SK-N-DZ (cell line): Measurements from ENCODE around the gene PAM.
"Not testable (repeated sequence)": the region's sequence is repeated elsewhere in the genome, so short reads cannot be mapped to it uniquely, and the experiment has no call there.

ENCODE experiments used
- DNase-seq: peaks from one replicate; pipeline ENCODE4 v3.0.0-alpha.2; 2015; ENCODE audit warnings: low spot score

Gene PAM

DNA sequence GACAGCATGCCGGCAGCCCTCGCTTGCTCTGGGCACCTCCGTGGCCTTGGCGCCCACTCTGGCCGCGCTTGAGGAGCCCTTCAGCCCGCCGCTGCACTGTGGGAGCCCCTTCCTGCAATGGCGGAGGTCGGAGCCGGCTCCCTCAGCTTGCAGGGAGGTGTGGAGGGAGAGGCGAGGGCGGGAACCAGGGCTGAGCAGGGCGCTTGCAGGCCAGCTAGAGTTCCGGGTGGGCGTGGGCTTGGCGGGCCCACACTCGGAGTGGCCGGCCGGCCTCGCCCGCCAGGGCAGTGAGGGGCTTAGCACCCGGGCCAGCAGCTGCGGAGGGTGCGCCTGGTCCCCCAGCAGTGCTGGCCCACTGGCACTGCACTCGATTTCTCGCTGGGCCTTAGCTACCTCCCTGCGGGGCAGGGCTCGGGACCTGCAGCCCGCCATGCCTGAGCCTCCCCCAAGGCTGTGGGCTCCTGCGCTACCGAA is 3.2 kb upstream of the PAM start:
- DNase-seq: not testable (repeated sequence)

DNA sequence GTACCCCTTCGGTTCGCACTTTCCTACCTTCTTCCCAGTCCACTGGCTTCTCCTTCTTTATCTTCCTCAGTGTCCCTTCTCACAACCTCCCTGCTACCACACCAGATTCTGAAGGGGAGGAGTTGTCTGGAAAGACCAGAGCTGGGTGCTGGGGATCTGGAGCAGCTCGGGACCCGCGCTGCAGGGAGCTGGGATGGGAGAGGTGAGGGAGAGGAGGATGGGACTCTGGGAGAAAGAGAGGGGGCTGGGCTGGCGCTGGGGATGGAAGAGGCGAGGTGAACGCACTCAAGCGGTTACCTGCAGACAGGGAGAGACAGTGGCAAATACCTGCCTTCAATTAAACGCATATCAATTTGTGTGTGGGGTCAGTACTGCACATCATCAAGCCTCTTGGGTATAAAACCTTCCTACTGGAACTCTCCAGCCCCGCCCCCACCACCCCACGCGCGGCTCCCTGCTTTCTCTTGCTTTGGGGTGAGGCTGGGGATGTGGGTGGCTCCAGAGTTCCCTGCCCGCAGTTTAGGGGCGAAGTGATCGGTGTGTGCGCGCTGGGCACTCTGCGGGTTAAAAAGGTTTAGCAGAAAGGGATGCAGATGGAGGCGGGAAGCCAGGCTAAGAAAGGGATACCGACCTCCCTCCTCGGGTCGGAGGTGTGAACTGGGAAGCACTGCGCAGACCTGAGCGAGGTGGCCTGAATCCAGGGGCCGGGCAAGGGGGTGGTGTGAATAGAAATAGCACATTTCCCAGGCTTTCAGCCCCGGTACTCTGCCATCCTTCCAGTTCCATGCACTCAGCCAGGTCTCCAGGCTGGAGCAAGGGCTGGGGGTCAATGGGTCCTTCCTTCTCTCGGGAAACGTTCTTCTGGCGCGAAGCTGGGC is 977 bp upstream of the PAM start:
- peak; percentile 52 for DNase-seq

DNA sequence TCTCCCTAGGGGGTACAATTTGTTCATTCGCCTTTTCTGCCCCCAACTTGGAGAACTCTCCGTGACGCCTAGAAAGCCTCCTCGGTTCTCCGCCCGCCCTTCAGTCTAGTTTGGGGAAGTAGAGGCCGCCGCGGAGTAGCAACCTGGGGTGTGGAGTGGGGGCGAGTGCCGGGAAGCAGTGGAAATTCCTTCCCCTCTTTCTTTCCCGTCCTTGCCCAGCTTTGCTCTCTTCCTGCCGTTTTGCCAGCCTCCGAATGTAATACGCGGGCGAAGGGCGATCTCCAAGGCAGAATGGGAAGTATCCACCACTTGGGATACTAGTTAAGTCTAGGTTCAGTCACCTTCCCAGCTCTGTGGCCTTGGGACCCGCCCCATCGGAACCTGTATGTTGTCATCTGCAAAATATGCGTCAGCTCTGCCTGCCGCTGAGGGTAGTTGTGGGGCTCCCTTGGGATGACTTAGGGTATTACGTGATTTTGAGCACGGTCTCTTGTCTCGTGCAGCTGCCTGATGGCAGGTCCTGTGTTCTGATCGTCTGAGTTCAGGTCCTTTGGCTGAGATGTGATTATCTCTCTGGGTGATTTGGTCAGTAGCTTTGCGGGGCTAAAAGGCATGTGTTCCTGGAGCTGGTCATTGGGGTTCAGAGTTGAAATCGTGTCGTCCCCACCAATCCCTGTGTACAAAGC is 724 bp downstream of the PAM start:
- DNase-seq: peak; percentile 79

DNA sequence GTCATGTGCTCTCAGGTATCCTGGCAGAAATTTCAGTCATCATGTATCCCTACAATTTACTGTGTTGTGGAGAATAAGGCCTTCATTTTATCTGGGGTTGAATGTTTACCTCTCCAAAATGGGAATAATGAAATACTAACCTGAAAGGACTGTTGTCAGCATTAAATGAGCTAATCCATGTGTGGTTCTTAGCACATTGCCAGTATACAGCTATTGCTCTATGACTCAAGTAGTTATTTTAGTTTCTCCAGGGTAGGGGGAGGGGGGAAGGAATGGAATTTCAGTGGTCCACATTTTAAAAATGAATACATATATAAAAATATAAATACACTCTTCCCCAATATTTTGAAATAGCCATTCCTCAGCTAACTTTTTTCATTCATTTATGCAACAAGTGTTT is 3.5 kb downstream of the PAM start:
- no peak for DNase-seq

DNA sequence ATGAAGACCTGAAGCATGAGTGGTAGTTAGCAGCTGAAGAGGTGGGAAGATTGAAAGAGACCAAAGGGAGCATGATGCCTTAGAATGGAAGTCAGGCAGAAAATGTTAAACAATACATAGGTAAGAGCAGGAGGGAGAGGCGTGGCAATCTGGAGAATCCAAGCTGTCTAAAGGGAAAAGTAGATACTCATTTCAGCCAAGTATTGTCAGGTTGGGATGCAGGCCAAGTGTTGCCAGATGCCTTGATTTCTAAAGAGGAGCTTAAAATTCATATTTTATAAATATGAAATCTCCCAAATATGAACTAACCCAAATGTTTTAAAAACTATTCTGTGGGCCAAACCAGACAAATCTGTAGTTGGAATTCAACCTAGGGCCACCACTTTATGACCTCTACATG is 4.2 kb downstream of the PAM start:
- DNase-seq: no peak

DNA sequence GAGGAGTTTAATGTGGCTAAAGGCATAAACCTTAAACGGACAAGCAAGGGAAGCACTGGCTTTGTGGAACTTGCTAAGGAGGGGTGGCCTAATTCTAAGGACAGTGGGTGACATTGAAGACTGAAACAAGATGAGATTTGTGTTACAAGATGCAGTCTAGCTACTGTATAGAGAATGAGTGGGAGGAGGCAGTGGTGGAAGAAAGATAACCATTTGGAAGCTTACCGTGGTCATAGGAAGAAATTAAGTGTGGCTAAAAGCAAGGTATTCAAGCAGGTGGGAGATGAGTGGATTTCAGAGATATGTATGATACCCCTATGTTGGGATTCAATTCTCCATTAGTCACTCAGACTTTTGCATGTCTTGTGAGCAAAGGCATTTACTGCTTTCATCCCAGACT is 4.6 kb downstream of the PAM start:
- DNase-seq: no peak

DNA sequence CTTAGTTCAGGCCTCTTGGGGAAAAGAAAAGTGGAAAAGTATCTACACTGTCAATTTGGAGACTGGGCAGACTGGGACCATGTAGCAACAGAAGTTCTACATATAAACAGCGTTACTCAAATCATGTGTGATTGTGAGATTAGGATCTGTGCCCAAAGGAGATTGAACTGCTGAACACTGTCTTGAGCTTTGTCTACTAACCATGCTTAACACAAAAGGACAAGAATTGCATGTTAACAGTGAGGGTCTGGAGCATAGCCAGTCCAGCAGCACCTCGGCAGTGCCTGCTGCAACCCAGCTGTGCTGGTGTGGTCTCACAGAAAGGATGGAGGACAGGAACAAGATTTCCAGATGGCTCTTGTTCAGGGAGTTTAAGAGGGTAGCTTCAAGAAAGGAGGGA is 5.7 kb downstream of the PAM start:
- DNase-seq: peak; percentile 57

DNA sequence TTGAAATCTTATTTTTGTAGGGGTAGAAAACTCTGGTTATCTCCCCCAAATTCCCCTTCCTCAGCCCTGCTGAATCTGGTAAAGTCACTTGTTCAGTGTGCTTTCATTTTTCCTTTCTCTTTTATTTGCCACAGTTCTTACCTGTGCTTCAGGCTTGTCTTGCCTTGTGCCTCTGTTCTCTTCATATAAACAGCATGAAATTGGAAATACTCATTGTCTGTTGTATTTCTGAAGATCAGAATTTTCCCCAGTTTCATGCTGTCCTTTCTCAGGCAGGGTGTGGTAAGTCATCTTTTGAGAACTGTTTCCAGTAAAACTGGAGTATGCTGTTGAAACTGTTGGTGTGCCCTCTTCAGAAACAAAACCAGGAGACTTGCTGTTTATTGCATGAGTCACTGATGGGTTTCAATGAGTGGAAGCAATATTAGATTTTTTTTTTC is 7.0 kb downstream of the PAM start:
- DNase-seq: no peak

DNA sequence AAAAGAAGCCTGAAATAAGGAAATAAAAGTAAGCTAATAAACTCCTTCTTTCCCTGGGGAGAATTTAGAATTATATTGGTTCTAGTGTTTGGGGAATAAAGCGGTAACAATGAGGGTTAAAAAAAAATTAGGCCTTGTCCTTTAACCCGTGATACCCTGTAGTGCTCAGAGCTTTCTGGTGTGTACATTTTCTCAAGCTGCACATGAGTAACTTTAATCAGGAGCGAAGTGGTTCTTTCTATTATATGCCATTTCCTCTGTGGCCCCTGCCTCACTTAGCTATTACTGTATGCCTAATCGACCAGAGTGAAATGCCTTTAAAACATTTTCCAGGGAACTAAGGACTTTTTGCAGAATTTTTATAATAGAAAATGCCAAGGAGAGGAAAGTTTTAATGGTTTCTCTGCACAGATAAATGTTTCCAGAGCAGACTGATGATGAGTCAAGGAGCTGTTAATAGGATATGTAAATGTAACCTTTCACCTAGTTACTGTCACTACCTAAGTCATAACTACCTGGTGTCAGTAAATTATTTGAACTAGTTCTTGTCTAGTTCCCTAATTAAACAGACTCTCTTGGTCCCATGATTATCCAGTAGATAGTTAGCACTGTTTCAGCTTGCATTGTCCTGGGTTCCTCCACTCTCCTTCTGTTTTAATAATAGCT is 7.6 kb downstream of the PAM start:
- no peak for DNase-seq

DNA sequence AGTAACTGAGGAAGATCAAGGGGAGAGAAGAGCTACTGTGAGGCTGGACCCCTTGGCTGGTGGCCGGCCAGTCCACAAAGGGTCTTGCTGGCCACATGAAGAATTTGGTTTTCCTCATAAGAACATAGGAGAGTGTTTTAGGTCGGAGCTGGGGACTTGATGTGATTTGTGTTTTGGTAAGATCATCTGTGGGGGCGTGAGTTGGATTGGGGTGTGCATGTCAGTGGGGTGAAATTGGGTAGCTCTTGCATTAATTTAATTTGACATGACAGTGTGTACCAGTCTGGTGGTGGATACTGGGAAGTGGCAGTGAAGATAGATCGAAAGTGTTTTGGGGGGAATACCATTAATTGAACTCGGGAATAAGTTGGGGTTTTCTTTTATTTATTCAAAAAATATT is 8.6 kb downstream of the PAM start:
- DNase-seq: no peak

DNA sequence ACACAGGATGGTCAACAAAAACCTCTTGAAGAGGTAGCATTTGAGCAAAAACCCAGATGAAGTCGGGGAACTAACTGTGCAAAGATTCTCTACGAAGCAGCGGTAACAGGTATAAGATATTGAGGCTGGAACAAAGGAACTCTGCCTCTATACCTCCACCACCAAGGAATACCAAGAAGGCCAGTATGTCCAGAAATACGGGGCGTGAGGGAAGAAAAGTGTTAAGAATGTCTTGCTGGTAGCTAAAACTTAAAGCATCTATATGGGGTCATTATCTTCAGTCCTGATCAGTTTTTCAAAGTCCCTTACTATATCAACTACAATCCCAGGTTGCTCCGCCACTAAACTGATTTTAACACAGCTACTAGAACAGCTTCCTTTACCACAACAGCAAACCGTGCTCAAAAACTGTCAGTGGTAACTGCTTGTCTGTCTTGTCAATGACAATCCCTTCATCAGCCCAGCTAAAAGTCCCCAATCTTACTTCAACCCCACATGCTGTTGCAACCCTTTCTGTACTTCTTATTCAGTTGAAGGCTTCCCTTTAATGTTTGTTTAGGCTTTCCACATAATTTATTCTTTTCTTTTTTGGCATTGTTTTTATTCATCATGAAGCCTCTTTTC is 9.4 kb downstream of the PAM start:
- no peak for DNase-seq

DNA sequence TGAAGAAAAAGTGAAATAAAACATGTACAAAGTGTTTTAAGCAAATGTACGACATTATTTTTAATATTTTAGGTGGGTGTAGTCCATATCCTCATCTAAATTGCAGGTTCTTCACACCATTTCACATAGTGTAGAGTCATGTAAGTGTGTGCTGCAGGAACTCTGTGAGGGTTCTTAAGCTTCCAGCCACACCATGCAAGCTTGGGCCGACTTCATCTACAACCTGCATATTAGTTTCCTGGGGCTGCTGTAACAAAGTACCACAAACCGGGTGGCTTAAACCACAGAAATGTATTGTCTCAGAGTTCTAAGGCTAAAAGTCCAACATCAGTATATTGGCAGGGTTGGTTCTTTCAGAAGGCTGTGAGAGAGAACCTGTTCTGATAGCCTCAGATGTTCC is 10.2 kb downstream of the PAM start:
- no peak for DNase-seq

DNA sequence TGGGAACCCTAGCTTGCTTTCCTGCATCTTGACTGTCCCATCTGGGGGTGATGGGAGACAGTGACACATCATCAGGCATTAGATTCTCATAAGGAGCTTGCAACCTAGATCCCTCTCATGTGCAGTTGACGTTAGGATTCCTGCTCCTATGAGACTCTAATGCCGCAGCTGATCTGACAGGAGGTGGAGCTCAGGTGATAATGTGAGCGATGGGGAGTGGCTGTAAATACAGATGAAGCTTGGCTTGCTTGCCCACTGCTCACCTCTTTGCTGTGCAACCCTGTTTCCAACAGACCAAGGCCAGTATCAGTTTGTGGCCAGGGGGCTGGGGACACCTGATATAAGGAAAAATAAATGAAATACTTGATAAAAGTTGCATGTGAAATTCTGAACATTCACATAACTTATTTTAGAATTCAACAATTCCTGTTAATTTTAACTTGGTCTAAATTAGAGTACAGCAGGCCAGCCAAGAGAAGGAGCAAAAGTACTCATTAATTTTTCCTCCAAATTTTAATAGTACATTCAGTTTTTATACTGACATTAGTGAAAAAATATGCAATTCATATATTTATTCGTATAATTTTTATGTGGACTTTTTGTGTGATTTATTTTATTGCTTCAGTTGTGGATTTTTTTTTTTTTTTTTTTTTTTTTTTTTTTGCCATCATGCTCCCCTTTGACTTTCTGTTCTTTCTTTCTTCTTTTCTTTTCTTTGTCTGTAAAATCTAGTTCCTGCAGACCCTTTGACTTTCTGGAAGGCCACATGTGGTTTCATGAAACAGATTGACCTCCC is 11.4 kb downstream of the PAM start:
- DNase-seq: no peak

DNA sequence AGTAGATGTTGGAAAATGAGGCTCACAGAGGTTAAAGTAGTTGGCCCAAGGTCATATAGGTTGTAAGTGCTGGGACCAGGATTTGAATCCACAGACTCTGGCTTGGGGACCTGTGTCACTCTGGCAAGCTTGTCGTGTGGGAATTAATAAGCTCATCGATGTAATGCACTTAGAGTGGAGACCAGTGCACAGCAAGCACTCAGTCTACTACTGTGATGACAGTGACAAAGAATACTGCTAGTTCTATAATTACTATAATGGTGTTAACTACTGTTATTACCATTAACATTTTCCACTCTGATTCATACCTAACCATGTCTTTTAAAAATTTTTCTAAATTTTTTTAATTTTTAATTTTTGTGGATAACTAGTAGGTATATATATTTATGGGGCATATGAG is 12.8 kb downstream of the PAM start:
- DNase-seq: no peak

DNA sequence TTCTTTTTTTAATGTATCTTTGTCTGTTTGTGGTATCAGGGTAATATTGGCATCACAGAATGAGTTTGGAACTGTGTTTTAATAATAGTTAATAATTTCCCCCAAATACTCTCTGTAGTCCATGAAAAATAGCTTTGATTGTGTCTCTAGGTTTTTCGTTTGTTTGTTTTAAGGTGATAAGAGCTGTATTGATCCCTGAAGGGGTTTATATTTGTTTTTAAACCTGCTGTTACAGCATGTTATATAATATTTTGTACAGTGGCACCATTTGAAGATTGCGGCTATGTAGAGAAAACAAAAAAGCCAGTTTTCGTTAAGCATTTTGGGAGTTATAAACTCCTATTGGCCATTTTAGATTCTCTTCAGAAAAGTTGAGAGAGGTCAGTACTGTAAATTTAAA is 15.7 kb downstream of the PAM start:
- DNase-seq: no peak

DNA sequence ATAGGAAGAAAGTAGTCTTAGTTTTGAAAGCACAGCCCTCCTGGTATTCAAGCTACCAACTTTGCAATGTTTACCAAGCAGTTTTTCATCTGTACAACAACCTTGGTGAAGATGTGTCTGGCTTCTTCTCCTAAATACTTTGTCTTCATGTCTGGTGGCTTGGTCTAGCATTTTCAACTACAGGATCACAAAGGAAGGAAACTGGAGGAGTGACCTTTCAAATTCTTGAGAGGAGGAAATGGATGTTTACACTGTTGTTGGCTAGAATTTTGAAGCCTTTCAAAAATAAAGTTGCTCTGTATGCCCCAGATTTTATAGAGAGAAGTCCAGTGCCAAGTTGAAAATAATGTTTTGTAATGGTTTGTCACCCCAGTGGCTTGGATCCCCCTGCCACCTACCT is 16.3 kb downstream of the PAM start:
- no peak for DNase-seq

DNA sequence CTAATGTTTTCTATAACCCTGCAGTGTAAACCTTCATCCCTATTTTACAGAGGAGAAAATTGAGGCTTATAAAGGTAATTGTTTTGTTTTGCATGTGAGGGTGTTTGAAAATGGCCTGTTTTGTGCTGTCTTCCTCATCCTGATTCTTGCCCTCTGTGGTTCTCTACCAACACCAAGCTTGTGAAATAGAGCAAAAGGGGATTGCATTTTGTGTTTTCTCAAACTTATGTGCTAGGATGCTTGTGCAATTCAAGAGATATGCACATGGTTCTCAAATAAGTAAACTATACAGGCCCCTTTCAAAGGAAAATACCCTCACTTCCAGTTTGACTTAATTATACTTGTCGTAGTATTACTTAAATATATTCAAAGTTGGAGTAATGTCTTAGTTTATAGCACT is 17.2 kb downstream of the PAM start:
- DNase-seq: no peak

DNA sequence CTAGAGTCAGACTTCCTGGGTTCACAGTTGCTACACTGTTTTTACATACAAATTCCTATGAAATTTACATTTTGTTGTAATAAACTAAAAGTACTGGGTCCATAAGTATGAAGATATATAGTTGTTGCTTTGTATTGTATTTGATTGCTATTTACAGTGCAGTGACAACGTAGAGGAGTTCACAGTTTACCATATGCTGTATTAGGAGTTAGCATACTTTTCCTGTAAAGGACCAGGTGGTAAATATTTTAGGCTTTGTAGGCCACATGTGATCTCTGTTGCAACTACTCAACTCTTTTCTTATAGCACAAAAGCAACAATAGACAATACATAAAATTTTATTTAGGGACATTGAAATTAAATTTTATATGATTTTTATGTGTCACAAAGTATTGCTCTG is 18.0 kb downstream of the PAM start:
- no peak for DNase-seq

DNA sequence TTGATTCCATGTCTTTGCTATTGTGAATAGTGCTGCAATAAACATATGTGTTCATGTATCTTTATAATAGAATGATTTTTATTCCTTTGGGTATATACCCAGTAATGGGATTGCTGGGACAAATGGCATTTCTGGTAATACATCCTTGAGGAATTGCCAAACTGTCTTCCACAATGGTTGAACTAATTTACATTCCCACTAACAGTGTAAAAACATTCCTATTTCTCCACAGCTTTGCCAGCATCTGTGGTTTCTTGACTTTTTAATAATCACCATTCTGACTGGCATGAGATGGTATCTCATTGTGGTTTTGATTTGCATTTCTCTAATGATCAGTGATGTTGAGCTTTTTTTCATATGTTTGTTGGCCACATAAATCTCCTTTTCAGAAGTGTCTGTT is 20.7 kb downstream of the PAM start:
- not testable (repeated sequence) for DNase-seq

DNA sequence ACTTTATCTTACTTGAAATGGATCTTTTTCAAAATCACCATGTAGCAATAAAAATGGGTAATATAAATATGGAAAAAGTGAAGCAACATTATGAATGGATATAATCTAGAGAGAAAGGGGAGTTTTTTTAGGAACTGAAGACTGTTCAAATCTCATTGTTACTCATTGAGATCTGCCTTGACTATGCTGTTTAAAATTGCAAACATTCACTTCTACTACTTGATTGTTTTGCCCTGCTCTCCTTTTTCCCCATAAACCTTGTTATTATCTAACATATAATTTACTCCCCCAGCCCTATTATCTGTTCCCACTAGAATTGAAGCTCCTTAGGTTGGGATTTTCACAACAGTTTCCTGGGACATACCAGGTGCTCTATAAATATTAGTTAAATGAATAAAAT is 22.0 kb downstream of the PAM start:
- no peak for DNase-seq

DNA sequence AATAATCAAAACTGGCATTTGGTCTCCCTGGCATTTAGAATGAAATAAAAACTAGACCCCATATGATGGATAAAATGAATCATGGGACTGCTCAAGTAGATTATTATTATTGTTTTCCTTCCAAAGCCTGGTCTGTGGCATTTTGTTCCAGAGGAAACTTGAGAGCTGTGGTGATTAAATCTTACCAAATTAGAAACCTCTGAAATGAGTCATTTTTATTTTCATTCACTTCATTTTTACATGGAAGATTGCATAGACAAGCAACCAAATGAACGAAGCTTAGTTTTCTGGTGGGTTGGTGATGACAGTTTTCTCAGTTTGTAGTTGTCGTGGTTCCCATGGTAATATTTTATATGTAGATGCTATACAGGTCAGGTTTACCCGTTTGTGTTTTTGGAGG is 23.4 kb downstream of the PAM start:
- no peak for DNase-seq
